ACC112 (cell line): ENCODE measurements around the gene BTN3A1.
"Not testable (repeated sequence)": the region's sequence is repeated elsewhere in the genome, so short reads cannot be mapped to it uniquely, and the experiment has no call there.

Experiments
- H2AFZ ChIP-seq: fragments of 200-600 bp; sonication (generic); one replicate; pipeline ENCODE4 v1.6.0; 2017; ENCODE audit warnings: antibody characterized with exemption, low read length; ENCODE audit not compliant: unreplicated experiment
- H3K27ac ChIP-seq: fragments of 200-600 bp; sonication (generic); 2 replicates; pipeline ENCODE4 v1.5.1; 2014; ENCODE audit warnings: low read depth, mild to moderate bottlenecking, antibody characterized with exemption, low read length, moderate library complexity
- H3K27me3 ChIP-seq: fragments of 200-600 bp; sonication (generic); 2 replicates; pipeline ENCODE4 v1.6.1; 2014; ENCODE audit warnings: mild to moderate bottlenecking, antibody characterized with exemption, low read length, moderate library complexity, mixed read lengths; ENCODE audit not compliant: insufficient read depth
- H3K36me3 ChIP-seq: fragments of 200-600 bp; sonication (generic); 2 replicates; pipeline ENCODE4 v1.6.1; 2016; ENCODE audit warnings: mild to moderate bottlenecking, antibody characterized with exemption, low read length, moderate library complexity, mixed read lengths; ENCODE audit not compliant: insufficient read depth
- H3K4me1 ChIP-seq: fragments of 200-600 bp; sonication (generic); one replicate; pipeline ENCODE4 v1.6.1; 2016; ENCODE audit warnings: low read length, mixed read lengths; ENCODE audit not compliant: insufficient read depth, unreplicated experiment, control insufficient read depth
- H3K4me3 ChIP-seq: fragments of 200-600 bp; sonication (generic); 2 replicates; pipeline ENCODE4 v1.5.1; 2014; ENCODE audit warnings: mild to moderate bottlenecking, low read depth, low read length
- H3K79me2 ChIP-seq: fragments of 200-600 bp; sonication (generic); one replicate; pipeline ENCODE4 v1.6.0; 2016; ENCODE audit warnings: low read length; ENCODE audit not compliant: control insufficient read depth, unreplicated experiment, insufficient read depth

The BTN3A1 gene

DNA sequence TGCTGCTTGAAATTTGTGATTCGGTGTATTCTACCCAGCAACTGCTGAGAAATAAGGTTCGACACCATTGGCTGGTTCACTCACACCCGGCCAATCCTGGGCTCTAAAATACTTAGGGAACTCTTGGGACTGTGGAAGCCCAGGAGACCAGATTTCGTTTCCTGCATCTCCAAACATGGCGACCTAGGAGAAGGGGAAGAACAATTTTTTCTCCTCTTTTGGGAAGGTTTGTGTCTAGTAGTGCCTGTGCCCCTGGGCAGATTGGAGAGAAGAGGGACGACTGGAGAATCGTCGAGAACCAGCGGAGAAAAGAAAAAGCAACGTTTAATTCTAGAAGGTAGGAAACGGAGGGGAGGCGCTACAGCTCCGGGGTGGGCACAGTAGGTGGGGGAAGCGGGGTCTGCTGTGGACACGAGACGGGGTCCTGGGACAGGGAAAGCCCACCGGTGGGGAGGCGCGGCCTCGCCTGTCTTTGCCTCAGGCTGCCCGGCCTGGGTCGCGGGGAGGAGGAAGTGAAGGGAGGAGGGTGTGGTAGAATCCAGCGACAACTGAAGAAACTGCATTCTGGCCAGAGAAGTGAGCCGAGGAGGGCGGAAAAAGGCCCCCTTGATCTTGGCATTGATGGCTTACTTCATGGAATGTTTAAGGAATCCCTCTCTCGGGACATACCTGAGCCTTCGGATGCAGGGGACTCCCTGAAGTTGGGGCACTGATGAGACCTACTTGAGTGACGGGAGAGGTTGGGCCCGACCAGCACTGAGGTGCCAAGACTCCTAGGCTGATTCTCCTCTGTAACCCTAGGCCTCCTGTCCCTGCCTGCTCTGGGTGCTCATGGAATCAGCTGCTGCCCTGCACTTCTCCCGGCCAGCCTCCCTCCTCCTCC, 56.0 kb downstream of the BTN3A1 start, which contains the start of gene BTN2A1:
Gene BTN2A1 (plus strand): TSS at position 150 of the 883 bp plus-strand sequence. CDS start 682 bp downstream, at position 832.
- H2AFZ ChIP-seq: peak within 1 kb of the TSS; percentile 84
- H3K27ac ChIP-seq: peak within 1 kb of the TSS; percentile 63
- H3K4me1 ChIP-seq: peaks cover 50% of the 10 kb centered on the region
- H3K36me3 ChIP-seq: peaks cover 31% of the 10 kb centered on the region
- H3K79me2 ChIP-seq: peaks cover 43% of the 10 kb centered on the region
- no peaks in the 10 kb centered on the region for H3K27me3 ChIP-seq
- peak within 1 kb of the TSS; percentile 78 for H3K4me3 ChIP-seq

DNA sequence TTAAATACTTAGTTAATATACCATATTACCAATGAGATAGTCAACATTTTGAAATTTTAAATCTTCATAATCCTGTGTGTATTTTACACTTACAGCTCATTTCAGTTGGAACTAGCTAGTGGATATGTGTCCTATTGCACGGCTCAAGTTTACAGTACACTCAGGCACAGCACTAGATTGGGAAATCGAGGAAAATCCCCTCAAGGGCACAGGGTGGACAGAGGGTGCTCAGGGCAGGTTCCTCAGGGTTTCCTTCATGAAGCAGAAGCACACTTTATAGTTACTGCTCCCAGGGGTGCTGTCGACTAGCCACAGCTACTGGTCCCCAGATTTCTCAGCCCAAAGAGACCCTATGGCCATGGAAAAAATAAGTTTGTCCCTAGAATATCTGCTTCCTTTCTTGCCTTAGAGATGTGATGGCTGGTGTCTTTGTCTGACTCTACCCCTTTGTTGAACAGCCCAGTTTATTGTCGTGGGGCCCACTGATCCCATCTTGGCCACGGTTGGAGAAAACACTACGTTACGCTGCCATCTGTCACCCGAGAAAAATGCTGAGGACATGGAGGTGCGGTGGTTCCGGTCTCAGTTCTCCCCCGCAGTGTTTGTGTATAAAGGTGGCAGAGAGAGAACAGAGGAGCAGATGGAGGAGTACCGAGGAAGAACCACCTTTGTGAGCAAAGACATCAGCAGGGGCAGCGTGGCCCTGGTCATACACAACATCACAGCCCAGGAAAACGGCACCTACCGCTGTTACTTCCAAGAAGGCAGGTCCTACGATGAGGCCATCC, 57.1 kb downstream of the BTN3A1 start:
- H3K4me1 ChIP-seq: peaks cover 50% of the 10 kb centered on the region
- no peaks in the 10 kb centered on the region for H3K27me3 ChIP-seq
- peaks cover 43% of the 10 kb centered on the region for H3K79me2 ChIP-seq
- no peak overlapping the region for H2AFZ ChIP-seq
- H3K36me3 ChIP-seq: peaks cover 36% of the 10 kb centered on the region
- H3K4me3 ChIP-seq: peak overlapping the region; percentile 78
- H3K27ac ChIP-seq: no peak overlapping the region

- peak overlapping the region; percentile 2; the same call in 1 of the 2 replicates for H3K4me3 ChIP-seq
- peaks cover 51% of the 10 kb centered on the region for H3K36me3 ChIP-seq
- H2AFZ ChIP-seq, H3K27ac ChIP-seq, H3K27me3 ChIP-seq: not testable (repeated sequence)
- peaks cover 31% of the 10 kb centered on the region for H3K4me1 ChIP-seq
- peaks cover 43% of the 10 kb centered on the region for H3K79me2 ChIP-seq
Measured at GRCh38 chr6:26461353-26461752, 59.3 kb downstream of the BTN3A1 start.

GRCh38 chr6:26464014-26464413, 61.9 kb downstream of the BTN3A1 start:
- H3K4me1 ChIP-seq: peaks cover 24% of the 10 kb centered on the region
- no peaks in the 10 kb centered on the region for H3K27me3 ChIP-seq
- H3K4me3 ChIP-seq: no peak overlapping the region
- peaks cover 33% of the 10 kb centered on the region for H3K79me2 ChIP-seq
- H3K27ac ChIP-seq: no peak overlapping the region
- H2AFZ ChIP-seq: no peak overlapping the region
- H3K36me3 ChIP-seq: peaks cover 59% of the 10 kb centered on the region

GRCh38 chr6:26464416-26465131, 62.5 kb downstream of the BTN3A1 start:
- Histone ChIP-seq H3K4me1 (peaks cover 19% of the 10 kb centered on the region), H3K79me2 (peaks cover 27% of the 10 kb centered on the region), H2AFZ (no peak overlapping the region), H3K27ac (no peak overlapping the region), H3K36me3 (peaks cover 61% of the 10 kb centered on the region), H3K4me3 (no peak overlapping the region), H3K27me3 (no peaks in the 10 kb centered on the region)
